Measurements from ENCODE around the gene METTL9.
"Not testable (repeated sequence)": the region's sequence is repeated elsewhere in the genome, so short reads cannot be mapped to it uniquely, and the experiment has no call there.

DNA sequence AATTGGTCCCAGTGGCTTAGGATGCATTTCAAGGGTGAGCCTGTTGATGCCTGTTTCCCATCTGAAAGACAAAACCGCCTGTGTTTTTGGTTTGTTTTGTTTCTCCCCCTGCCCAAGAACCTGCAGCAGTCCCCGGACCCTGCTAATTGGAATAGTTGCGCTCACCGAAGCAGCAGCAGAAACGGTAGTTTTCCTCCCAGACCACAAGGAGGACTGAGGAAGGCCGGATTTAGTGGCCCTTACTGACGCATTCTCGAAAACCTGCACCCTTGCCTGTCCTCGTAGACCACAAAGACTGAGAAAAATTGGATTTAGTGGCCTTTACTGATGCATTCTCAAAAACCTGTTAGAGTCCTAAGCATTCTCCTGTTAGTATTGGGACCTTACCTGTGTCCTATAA is 36.3 kb downstream of the METTL9 start:
- not testable (repeated sequence) for TF ChIP-seq CTCF, POLR2A (IDR thresholded peaks at IDR 0.05)

All from right lobe of liver (tissue), 4 donors.